Endometrial microvascular endothelial cells (primary cell): ENCODE results near the gene PCLAF. TPM values are rescaled to one million over a fixed set of nuclear protein-coding genes. Genes with fewer than 3 reads are reported as not detected.
"Not testable (repeated sequence)": the region's sequence is repeated elsewhere in the genome, so short reads cannot be mapped to it uniquely, and the experiment has no call there.

Source experiments
- in situ Hi-C: cut with HindIII; loops from 2 replicates; pipeline ENCODE4 v1.10.0; 2017; ENCODE audit warnings: low sequenced_read_pairs, low pct_unique_long_range_greater_than_20kb; ENCODE audit errors: inconsistent ontology term
- total RNA-seq: library from RNA; depleted of rRNA; stranded (reverse); fragments of >200 nt; gene quantifications from one replicate; pipeline ENCODE4 v1.2.3, GENCODE V29; 2015; ENCODE audit errors: inconsistent ontology term

The PCLAF gene
- total RNA-seq, 1 donor from 2014 or later, result 58.3 TPM

GRCh38 chr15:64373360-64373759, 7.9 kb downstream of the PCLAF start:
- in situ Hi-C loops, result no loop called here

GRCh38 chr15:64371383-64371782, 9.9 kb downstream of the PCLAF start:
- in situ Hi-C loops, result not testable (repeated sequence)

- in situ Hi-C loops, result no loop called here
Observed at GRCh38 chr15:64369078-64369607, 12.1 kb downstream of the PCLAF start.

GRCh38 chr15:64361259-64361658, 20.0 kb downstream of the PCLAF start:
- in situ Hi-C loops, result no loop called here

- in situ Hi-C loops, result no loop called here
Observed at GRCh38 chr15:64356710-64357040, 24.6 kb downstream of the PCLAF start.

- in situ Hi-C loops, result no loop called here
Observed at GRCh38 chr15:64355944-64356709, 25.1 kb downstream of the PCLAF start, which contains the start of gene CSNK1G1. CSNK1G1 (minus strand) TSS chr15:64356173; CDS start chr15:64300499, 55,674 bp downstream.

GRCh38 chr15:64355348-64355943, 25.8 kb downstream of the PCLAF start:
- in situ Hi-C loops, result no loop called here

- in situ Hi-C loops, result no loop called here
Observed at GRCh38 chr15:64354688-64355344, 26.4 kb downstream of the PCLAF start.

- in situ Hi-C loops, result no loop called here
Observed at GRCh38 chr15:64351265-64351664, 30.0 kb downstream of the PCLAF start.

- in situ Hi-C loops, result no loop called here
Observed at GRCh38 chr15:64349375-64349774, 31.9 kb downstream of the PCLAF start.

GRCh38 chr15:64348455-64348854, 32.8 kb downstream of the PCLAF start:
- in situ Hi-C loops, result no loop called here

GRCh38 chr15:64346242-64346641, 35.0 kb downstream of the PCLAF start:
- in situ Hi-C loops, result not testable (repeated sequence)

GRCh38 chr15:64344651-64345294, 36.5 kb downstream of the PCLAF start:
- in situ Hi-C loops, result no loop called here

- in situ Hi-C loops, result no loop called here
Observed at GRCh38 chr15:64343841-64344240, 37.4 kb downstream of the PCLAF start.

- in situ Hi-C loops, result no loop called here
Observed at GRCh38 chr15:64343222-64343621, 38.0 kb downstream of the PCLAF start.

- in situ Hi-C loops, result no loop called here
Observed at GRCh38 chr15:64341961-64342360, 39.3 kb downstream of the PCLAF start.

GRCh38 chr15:64340355-64340754, 40.9 kb downstream of the PCLAF start:
- in situ Hi-C loops, result no loop called here

GRCh38 chr15:64337761-64338160, 43.5 kb downstream of the PCLAF start:
- in situ Hi-C loops, result no loop called here
